SK-N-MC (cell line): ENCODE measurements around the gene CLIC5.

Experiments
- DNase-seq: peaks from one replicate; pipeline ENCODE4 v3.0.0-alpha.2; 2011; ENCODE audit warnings: low read depth, low spot score
- H3K27ac ChIP-seq: fragments of 200-600 bp; sonication (generic); 2 replicates; pipeline ENCODE4 v1.5.1; 2016; ENCODE audit warnings: mixed run types
- H3K36me3 ChIP-seq: fragments of 200-600 bp; sonication (generic); 2 replicates; pipeline ENCODE4 v1.6.1; 2017; ENCODE audit warnings: antibody characterized with exemption, low read length, mixed read lengths; ENCODE audit not compliant: insufficient read depth
- H3K4me3 ChIP-seq: fragments of 200-600 bp; sonication (generic); 2 replicates; pipeline ENCODE4 v1.5.1; 2016
- H3K9ac ChIP-seq: fragments of 200-600 bp; sonication (generic); 2 replicates; pipeline ENCODE4 v1.8.0; 2017; ENCODE audit warnings: mixed run types, mixed read lengths; ENCODE audit not compliant: insufficient read length
- H3K9me3 ChIP-seq: fragments of 200-600 bp; sonication (generic); 2 replicates; pipeline ENCODE4 v1.6.1; 2017; ENCODE audit warnings: low read depth, mild to moderate bottlenecking, antibody characterized with exemption, low read length, moderate library complexity, mixed read lengths
- EZH2 ChIP-seq: fragments of 200-600 bp; sonication (generic); IDR thresholded peaks from one replicate; pipeline ENCODE4 v1.6.1; 2017; ENCODE audit warnings: antibody characterized with exemption
- FOXP2 ChIP-seq: optimal IDR thresholded peaks from 2 replicates; pipeline ENCODE3; 2011; ENCODE audit warnings: mild to moderate bottlenecking, moderate library complexity; ENCODE audit not compliant: insufficient read depth; ENCODE audit errors: extremely low read length, control extremely low read depth
- POLR2AphosphoS5 ChIP-seq: IDR thresholded peaks from 2 replicates; pipeline ENCODE4 v1.6.1; 2012; ENCODE audit warnings: mild to moderate bottlenecking, low read depth, low read length, borderline replicate concordance

The CLIC5 gene

GRCh38 chr6:45892696-45893245, 122.9 kb downstream of the CLIC5 start:
- no peak overlapping the region for H3K9ac ChIP-seq
- no peak for DNase-seq
- TF ChIP-seq POLR2AphosphoS5 (no peak), EZH2 (no peak), FOXP2 (no peak)

GRCh38 chr6:45892196-45892595, 123.5 kb downstream of the CLIC5 start:
- DNase-seq, result no peak
- no peak overlapping the region for H3K4me3 ChIP-seq

More at GRCh38 chr6:45892696-45893245, 122.9 kb downstream of the CLIC5 start:
- no peak overlapping the region for H3K4me3 ChIP-seq
- no peaks in the 10 kb centered on the region for H3K9me3 ChIP-seq
- no peak overlapping the region for H3K27ac ChIP-seq
- no peaks in the 10 kb centered on the region for H3K36me3 ChIP-seq

GRCh38 chr6:45886776-45887175, 128.9 kb downstream of the CLIC5 start:
- Histone ChIP-seq H3K9me3 (no peaks in the 10 kb centered on the region), H3K27ac (no peak overlapping the region), H3K9ac (no peak overlapping the region), H3K4me3 (no peak overlapping the region), H3K36me3 (no peaks in the 10 kb centered on the region)
- no peak for DNase-seq
- TF ChIP-seq FOXP2, result no peak
- TF ChIP-seq EZH2, result no peak
- no peak for TF ChIP-seq POLR2AphosphoS5

More at GRCh38 chr6:45892196-45892595, 123.5 kb downstream of the CLIC5 start:
- no peaks in the 10 kb centered on the region for H3K9me3 ChIP-seq
- H3K9ac ChIP-seq, result no peak overlapping the region
- TF ChIP-seq FOXP2 (no peak), EZH2 (no peak), POLR2AphosphoS5 (no peak)
- H3K27ac ChIP-seq, result no peak overlapping the region
- H3K36me3 ChIP-seq, result no peaks in the 10 kb centered on the region

GRCh38 chr6:45884336-45884735, 131.3 kb downstream of the CLIC5 start:
- no peaks in the 10 kb centered on the region for H3K9me3 ChIP-seq
- no peak overlapping the region for H3K9ac ChIP-seq
- DNase-seq, result no peak
- TF ChIP-seq EZH2 (no peak), FOXP2 (no peak), POLR2AphosphoS5 (no peak)
- H3K36me3 ChIP-seq, result no peaks in the 10 kb centered on the region
- no peak overlapping the region for H3K27ac ChIP-seq
- H3K4me3 ChIP-seq, result no peak overlapping the region

GRCh38 chr6:45882671-45883070, 133.0 kb downstream of the CLIC5 start:
- Histone ChIP-seq H3K27ac (no peak overlapping the region), H3K9ac (no peak overlapping the region), H3K36me3 (no peaks in the 10 kb centered on the region), H3K4me3 (no peak overlapping the region), H3K9me3 (no peaks in the 10 kb centered on the region)
- TF ChIP-seq EZH2, result no peak
- TF ChIP-seq POLR2AphosphoS5, result no peak
- no peak for TF ChIP-seq FOXP2
- DNase-seq, result no peak

GRCh38 chr6:45881705-45882467, 133.8 kb downstream of the CLIC5 start:
- no peaks in the 10 kb centered on the region for H3K9me3 ChIP-seq
- TF ChIP-seq POLR2AphosphoS5, result no peak
- TF ChIP-seq EZH2, result no peak
- TF ChIP-seq FOXP2, result no peak
- no peak for DNase-seq
- H3K36me3 ChIP-seq, result no peaks in the 10 kb centered on the region
- no peak overlapping the region for H3K9ac ChIP-seq
- H3K27ac ChIP-seq, result no peak overlapping the region
- H3K4me3 ChIP-seq, result no peak overlapping the region

- Histone ChIP-seq H3K27ac (no peak overlapping the region), H3K9me3 (no peaks in the 10 kb centered on the region), H3K9ac (no peak overlapping the region), H3K4me3 (no peak overlapping the region), H3K36me3 (no peaks in the 10 kb centered on the region)
- TF ChIP-seq EZH2 (no peak), FOXP2 (no peak), POLR2AphosphoS5 (no peak)
- no peak for DNase-seq
Observed at GRCh38 chr6:45880676-45881075, 135.0 kb downstream of the CLIC5 start.

- no peak overlapping the region for H3K9ac ChIP-seq
- H3K4me3 ChIP-seq, result no peak overlapping the region
- no peaks in the 10 kb centered on the region for H3K9me3 ChIP-seq
- H3K27ac ChIP-seq, result no peak overlapping the region
- H3K36me3 ChIP-seq, result no peaks in the 10 kb centered on the region
- no peak for DNase-seq
- TF ChIP-seq POLR2AphosphoS5 (no peak), EZH2 (no peak), FOXP2 (no peak)
Observed at GRCh38 chr6:45880159-45880558, 135.5 kb downstream of the CLIC5 start.
